GM12864 (cell line): ENCODE results near the gene TAF5L.
"Not testable (repeated sequence)": the region's sequence is repeated elsewhere in the genome, so short reads cannot be mapped to it uniquely, and the experiment has no call there.

Experiments
- DNase-seq: peaks from one replicate; pipeline ENCODE4 v3.0.0-alpha.2; 2011; ENCODE audit warnings: low read depth
- H3K4me3 ChIP-seq: 2 replicates; pipeline ENCODE4 v1.5.1; 2011; ENCODE audit warnings: mild to moderate bottlenecking, low read depth, low read length, control low read depth
- CTCF ChIP-seq: IDR thresholded peaks from 2 replicates; pipeline ENCODE4 v1.5.1; 2011; ENCODE audit warnings: low read depth, mild to moderate bottlenecking, moderate library complexity, low read length, control low read depth, inconsistent platforms; ENCODE audit errors: missing control alignments

The TAF5L gene

GRCh38 chr1:229596925-229597699 lies 28.8 kb downstream of the TAF5L start:
- DNase-seq, result no peak
- H3K4me3 ChIP-seq, result no peak overlapping the region
- TF ChIP-seq CTCF, result no peak

GRCh38 chr1:229595876-229596275 lies 30.0 kb downstream of the TAF5L start:
- not testable (repeated sequence) for DNase-seq, H3K4me3 ChIP-seq

- TF ChIP-seq CTCF, result no peak
- no peak for DNase-seq
- H3K4me3 ChIP-seq, result no peak overlapping the region
Measured at GRCh38 chr1:229594227-229595008, 31.5 kb downstream of the TAF5L start.

GRCh38 chr1:229593800-229594199 lies 32.1 kb downstream of the TAF5L start:
- H3K4me3 ChIP-seq, result no peak overlapping the region
- TF ChIP-seq CTCF, result no peak
- DNase-seq, result no peak

- no peak overlapping the region for H3K4me3 ChIP-seq
- no peak for TF ChIP-seq CTCF
- no peak for DNase-seq
Measured at GRCh38 chr1:229590119-229590518, 35.8 kb downstream of the TAF5L start.

- no peak for TF ChIP-seq CTCF
- DNase-seq, result no peak
- H3K4me3 ChIP-seq, result no peak overlapping the region
Measured at GRCh38 chr1:229585338-229585737, 40.6 kb downstream of the TAF5L start.

GRCh38 chr1:229582715-229583114 lies 43.2 kb downstream of the TAF5L start:
- no peak for DNase-seq
- H3K4me3 ChIP-seq, result no peak overlapping the region
- no peak for TF ChIP-seq CTCF
